HCT116 (cell line): ENCODE results near the gene ELAVL2. TPM values are rescaled to one million over a fixed set of nuclear protein-coding genes. Genes with fewer than 3 reads are reported as not detected.

Experiments used
- ATAC-seq: fragments of 200-7000 bp; cut with Tn5 transposase; 2 replicates; pipeline ENCODE4 v1.9.1; 2020; ENCODE audit warnings: mild to moderate bottlenecking, moderate library complexity
- BruUV-seq: library from RNA; stranded (reverse); fragments of 400-500 nt; replicated peaks from 2 replicates; lab custom pipeline; 2021; lab: Mats Ljungman, UMichigan
- CTCF ChIA-PET: fragments of 300-600 bp; sonication (Branson Sonifier 250); formaldehyde crosslinking; loops from one replicate; lab custom pipeline; 2021; ENCODE audit warnings: antibody characterized with exemption; lab: Charles Lee
- POLR2A ChIA-PET: fragments of 300-600, 350-600 bp; sonication (Branson Sonifier 250); formaldehyde crosslinking; loops from one replicate; lab custom pipeline; 2021; ENCODE audit warnings: antibody characterized with exemption; lab: Charles Lee
- RAD21 ChIA-PET, 2 experiments: fragments of 300-600 bp; sonication (Branson Sonifier 250); formaldehyde crosslinking; loops; one replicate each; lab custom pipeline; 2023; ENCODE audit warnings: low total read pairs in 2 of 2; ENCODE audit not compliant: uncharacterized antibody in 2 of 2, unreplicated experiment in 2 of 2, low non-redundant PET in 1 of 2; lab: Charles Lee
- DNase-seq: peaks from one replicate; pipeline ENCODE4 v3.0.0-alpha.2; 2010; ENCODE audit warnings: low read depth, low spot score
- H2AFZ ChIP-seq: fragments of 200-600 bp; shearing (Covaris generic), sonication (generic); 2 replicates; pipeline ENCODE4 v1.6.1; 2017; ENCODE audit warnings: low read depth, mixed run types, mixed read lengths, antibody characterized with exemption, low read length; ENCODE audit not compliant: poor library complexity, severe bottlenecking
- H3K27ac ChIP-seq: 2 replicates; pipeline ENCODE4 v1.5.1; 2012; ENCODE audit warnings: low read depth, low read length
- H3K27me3 ChIP-seq: fragments of 200-600 bp; sonication (generic); 2 replicates; pipeline ENCODE4 v1.6.1; 2016; ENCODE audit warnings: mixed run types, low read length, mixed read lengths; ENCODE audit not compliant: insufficient read depth
- H3K36me3 ChIP-seq, 2 experiments: fragments of 200-500 bp in 1 of 2; fragments of 200-600 bp in 1 of 2; sonication (Bioruptor generic) in 1 of 2; sonication (generic) in 1 of 2; 2 replicates each; pipeline versions ENCODE4 v1.5.1 to v1.6.1; 2014 to 2016; ENCODE audit warnings: low read length in 2 of 2, inconsistent platforms in 1 of 2, mixed read lengths in 1 of 2, mixed run types in 1 of 2; ENCODE audit not compliant: insufficient read depth in 2 of 2, control insufficient read depth in 1 of 2
- H3K4me1 ChIP-seq, 2 experiments: fragments of 200-600 bp in 1 of 2; sonication (generic) in 1 of 2; 2 replicates each; pipeline versions ENCODE4 v1.5.1 to v1.6.1; 2012 to 2017; ENCODE audit warnings: low read length in 2 of 2, inconsistent platforms in 1 of 2, mild to moderate bottlenecking in 1 of 2, mixed read lengths in 1 of 2, mixed run types in 1 of 2, moderate library complexity in 1 of 2; ENCODE audit not compliant: insufficient read depth in 2 of 2, control insufficient read depth in 1 of 2
- H3K4me2 ChIP-seq: fragments of 200-600 bp; sonication (generic); 2 replicates; pipeline ENCODE4 v1.6.1; 2017; ENCODE audit warnings: mixed run types, low read length, mixed read lengths
- H3K4me3 ChIP-seq, 2 experiments: fragments of 200-600 bp in 1 of 2; sonication (generic) in 1 of 2; replicated peaks in 1 of 2; 2 replicates each; pipeline ENCODE4 v1.5.1; 2011 to 2016; ENCODE audit warnings: low read length in 2 of 2, control low read depth in 1 of 2, low read depth in 1 of 2, mild to moderate bottlenecking in 1 of 2, mixed read lengths in 1 of 2, mixed run types in 1 of 2
- H3K79me2 ChIP-seq: fragments of 200-600 bp; sonication (generic); 2 replicates; pipeline ENCODE4 v1.6.1; 2017; ENCODE audit warnings: mild to moderate bottlenecking, mixed run types, low read length, moderate library complexity, mixed read lengths; ENCODE audit not compliant: insufficient read depth
- H3K9ac ChIP-seq: fragments of 200-600 bp; sonication (generic); 2 replicates; pipeline ENCODE4 v1.6.1; 2016; ENCODE audit warnings: low read length, mixed read lengths
- H3K9me2 ChIP-seq: fragments of 200-600 bp; sonication (generic), shearing (Covaris generic); 2 replicates; pipeline ENCODE4 v1.6.1; 2017; ENCODE audit warnings: mixed run types, mild to moderate bottlenecking, moderate library complexity; ENCODE audit not compliant: insufficient read depth
- H3K9me3 ChIP-seq, 2 experiments: fragments of 200-500 bp in 1 of 2; fragments of 200-600 bp in 1 of 2; sonication (Bioruptor generic) in 1 of 2; sonication (generic) in 1 of 2; 2 replicates each; pipeline ENCODE4 v1.6.1; 2014 to 2017; ENCODE audit warnings: low read length in 2 of 2, mixed read lengths in 2 of 2, inconsistent platforms in 1 of 2, low read depth in 1 of 2, mild to moderate bottlenecking in 1 of 2, mixed run types in 1 of 2, moderate library complexity in 1 of 2; ENCODE audit not compliant: control insufficient read depth in 1 of 2, insufficient read depth in 1 of 2
- H4K20me1 ChIP-seq: fragments of 200-600 bp; sonication (generic), shearing (Covaris generic); 2 replicates; pipeline ENCODE4 v1.6.1; 2017; ENCODE audit warnings: mixed run types, mild to moderate bottlenecking, moderate library complexity; ENCODE audit not compliant: insufficient read depth
- CBX3 ChIP-seq: IDR thresholded peaks from 2 replicates; pipeline ENCODE4 v1.6.1; 2012; ENCODE audit warnings: low read depth
- EGR1 ChIP-seq: IDR thresholded peaks from 2 replicates; pipeline ENCODE4 v1.6.1; 2012; ENCODE audit warnings: low read depth
- ELF1 ChIP-seq: IDR thresholded peaks from 2 replicates; pipeline ENCODE4 v1.6.1; 2012; ENCODE audit warnings: low read depth, borderline replicate concordance
- EZH2 ChIP-seq: fragments of 200-600 bp; sonication (generic); IDR thresholded peaks from 2 replicates; pipeline ENCODE4 v1.6.1; 2017; ENCODE audit warnings: antibody characterized with exemption, mixed run types
- RAD21 ChIP-seq: IDR thresholded peaks from 2 replicates; pipeline ENCODE4 v1.6.1; 2012; ENCODE audit warnings: low read depth, mild to moderate bottlenecking
- SP1 ChIP-seq: IDR thresholded peaks from 2 replicates; pipeline ENCODE4 v1.6.1; 2012; ENCODE audit warnings: low read depth
- TCF7L2 ChIP-seq: IDR thresholded peaks from 2 replicates; pipeline ENCODE4 v1.7.0; 2011; ENCODE audit warnings: borderline replicate concordance, inconsistent platforms; ENCODE audit not compliant: insufficient read depth, insufficient read length; ENCODE audit errors: extremely low read depth
- YY1 ChIP-seq: IDR thresholded peaks from 2 replicates; pipeline ENCODE4 v1.6.1; 2011; ENCODE audit warnings: low read length, low read depth, moderate library complexity, mild to moderate bottlenecking; ENCODE audit not compliant: insufficient replicate concordance; ENCODE audit errors: extremely low read depth
- intact Hi-C: fragments of 100-400 bp; cut with micrococcal nuclease; formaldehyde crosslinking; loops from 2 replicates; pipeline ENCODE4 v1.10.0; 2022
- total RNA-seq: library from RNA; stranded (reverse); gene quantifications from one replicate; pipeline ENCODE4 v1.2.1, GENCODE V29; 2021; ENCODE audit not compliant: unreplicated experiment
- TF ChIP-seq, protein P1 (sequence below): IDR thresholded peaks from 2 replicates; pipeline ENCODE4 v1.6.1; 2012
- TF ChIP-seq, protein P2 (sequence below): IDR thresholded peaks from 2 replicates; pipeline ENCODE4 v1.6.1; 2011; ENCODE audit warnings: mild to moderate bottlenecking, low read length, moderate library complexity; ENCODE audit not compliant: insufficient replicate concordance; ENCODE audit errors: extremely low read depth
- TF ChIP-seq, protein P3 (sequence below): IDR thresholded peaks from 2 replicates; pipeline ENCODE4 v1.6.1; 2012

The ELAVL2 gene
- total RNA-seq, 1 experiment from 2014 or later = not detected

DNA sequence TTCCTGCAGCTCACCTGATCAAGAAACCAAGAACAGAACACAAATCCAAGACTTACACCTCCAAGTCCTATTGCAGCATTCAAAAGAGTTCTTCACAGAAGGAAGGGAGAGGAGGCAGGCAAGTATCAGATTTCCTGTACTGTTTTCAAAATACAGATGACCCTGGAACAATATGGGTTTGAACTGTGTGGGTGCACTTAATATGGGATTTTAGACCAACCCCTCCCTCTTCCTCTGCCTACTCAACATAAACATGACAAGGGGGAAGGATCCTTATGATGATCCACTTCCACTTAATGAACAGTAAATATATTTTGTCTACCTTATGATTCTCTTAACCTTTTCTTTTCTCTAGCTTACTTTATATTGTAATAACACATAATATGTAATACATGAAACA lies 104.6 kb downstream of the ELAVL2 start:
- no peaks in the 10 kb centered on the region for H3K9me2 ChIP-seq
- TF ChIP-seq, protein P1, sequence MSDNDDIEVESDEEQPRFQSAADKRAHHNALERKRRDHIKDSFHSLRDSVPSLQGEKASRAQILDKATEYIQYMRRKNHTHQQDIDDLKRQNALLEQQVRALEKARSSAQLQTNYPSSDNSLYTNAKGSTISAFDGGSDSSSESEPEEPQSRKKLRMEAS = no peak
- TF ChIP-seq YY1 = no peak
- TF ChIP-seq CBX3 = no peak
- TF ChIP-seq ELF1 = no peak
- TF ChIP-seq EZH2 = no peak
- no peak for TF ChIP-seq EGR1
- no peak for TF ChIP-seq SP1
- TF ChIP-seq, protein P2, sequence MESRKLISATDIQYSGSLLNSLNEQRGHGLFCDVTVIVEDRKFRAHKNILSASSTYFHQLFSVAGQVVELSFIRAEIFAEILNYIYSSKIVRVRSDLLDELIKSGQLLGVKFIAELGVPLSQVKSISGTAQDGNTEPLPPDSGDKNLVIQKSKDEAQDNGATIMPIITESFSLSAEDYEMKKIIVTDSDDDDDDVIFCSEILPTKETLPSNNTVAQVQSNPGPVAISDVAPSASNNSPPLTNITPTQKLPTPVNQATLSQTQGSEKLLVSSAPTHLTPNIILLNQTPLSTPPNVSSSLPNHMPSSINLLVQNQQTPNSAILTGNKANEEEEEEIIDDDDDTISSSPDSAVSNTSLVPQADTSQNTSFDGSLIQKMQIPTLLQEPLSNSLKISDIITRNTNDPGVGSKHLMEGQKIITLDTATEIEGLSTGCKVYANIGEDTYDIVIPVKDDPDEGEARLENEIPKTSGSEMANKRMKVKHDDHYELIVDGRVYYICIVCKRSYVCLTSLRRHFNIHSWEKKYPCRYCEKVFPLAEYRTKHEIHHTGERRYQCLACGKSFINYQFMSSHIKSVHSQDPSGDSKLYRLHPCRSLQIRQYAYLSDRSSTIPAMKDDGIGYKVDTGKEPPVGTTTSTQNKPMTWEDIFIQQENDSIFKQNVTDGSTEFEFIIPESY = no peak
- TF ChIP-seq, protein P3, sequence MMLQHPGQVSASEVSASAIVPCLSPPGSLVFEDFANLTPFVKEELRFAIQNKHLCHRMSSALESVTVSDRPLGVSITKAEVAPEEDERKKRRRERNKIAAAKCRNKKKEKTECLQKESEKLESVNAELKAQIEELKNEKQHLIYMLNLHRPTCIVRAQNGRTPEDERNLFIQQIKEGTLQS = no peak
- no peak for TF ChIP-seq TCF7L2
- TF ChIP-seq RAD21 = no peak
- ChIA-PET CTCF (no interaction called here), RAD21 (no interaction called here), POLR2A (no interaction called here)
- no peak overlapping the region for H3K4me2 ChIP-seq
- H4K20me1 ChIP-seq = no peaks in the 10 kb centered on the region
- peaks cover 5 to 33% of the 10 kb centered on the region in 2 experiments; a peak in 3 of 4 replicates for H3K9me3 ChIP-seq
- no peak overlapping the region for H2AFZ ChIP-seq
- no peaks in the 10 kb centered on the region for H3K36me3 ChIP-seq
- no peaks in the 10 kb centered on the region for H3K79me2 ChIP-seq
- no peak for ATAC-seq
- no peak overlapping the region for H3K4me3 ChIP-seq
- no peak overlapping the region for H3K9ac ChIP-seq
- no peak overlapping the region for H3K27ac ChIP-seq
- H3K4me1 ChIP-seq = no peaks in the 10 kb centered on the region
- intact Hi-C loops = no loop called here
- H3K27me3 ChIP-seq = no peaks in the 10 kb centered on the region
- no peak for DNase-seq
- BruUV-seq = no TSS peak
